HG03354 (cell line): ENCODE measurements around the gene ETNK2.

ENCODE experiments used
- ATAC-seq: cut with Tn5 transposase; IDR thresholded peaks from one replicate; pipeline ENCODE4 v1.9.1; 2021; ENCODE audit warnings: mild to moderate bottlenecking; ENCODE audit not compliant: unreplicated experiment, poor library complexity, severe bottlenecking

Gene ETNK2, protein sequence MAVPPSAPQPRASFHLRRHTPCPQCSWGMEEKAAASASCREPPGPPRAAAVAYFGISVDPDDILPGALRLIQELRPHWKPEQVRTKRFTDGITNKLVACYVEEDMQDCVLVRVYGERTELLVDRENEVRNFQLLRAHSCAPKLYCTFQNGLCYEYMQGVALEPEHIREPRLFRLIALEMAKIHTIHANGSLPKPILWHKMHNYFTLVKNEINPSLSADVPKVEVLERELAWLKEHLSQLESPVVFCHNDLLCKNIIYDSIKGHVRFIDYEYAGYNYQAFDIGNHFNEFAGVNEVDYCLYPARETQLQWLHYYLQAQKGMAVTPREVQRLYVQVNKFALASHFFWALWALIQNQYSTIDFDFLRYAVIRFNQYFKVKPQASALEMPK

DNA sequence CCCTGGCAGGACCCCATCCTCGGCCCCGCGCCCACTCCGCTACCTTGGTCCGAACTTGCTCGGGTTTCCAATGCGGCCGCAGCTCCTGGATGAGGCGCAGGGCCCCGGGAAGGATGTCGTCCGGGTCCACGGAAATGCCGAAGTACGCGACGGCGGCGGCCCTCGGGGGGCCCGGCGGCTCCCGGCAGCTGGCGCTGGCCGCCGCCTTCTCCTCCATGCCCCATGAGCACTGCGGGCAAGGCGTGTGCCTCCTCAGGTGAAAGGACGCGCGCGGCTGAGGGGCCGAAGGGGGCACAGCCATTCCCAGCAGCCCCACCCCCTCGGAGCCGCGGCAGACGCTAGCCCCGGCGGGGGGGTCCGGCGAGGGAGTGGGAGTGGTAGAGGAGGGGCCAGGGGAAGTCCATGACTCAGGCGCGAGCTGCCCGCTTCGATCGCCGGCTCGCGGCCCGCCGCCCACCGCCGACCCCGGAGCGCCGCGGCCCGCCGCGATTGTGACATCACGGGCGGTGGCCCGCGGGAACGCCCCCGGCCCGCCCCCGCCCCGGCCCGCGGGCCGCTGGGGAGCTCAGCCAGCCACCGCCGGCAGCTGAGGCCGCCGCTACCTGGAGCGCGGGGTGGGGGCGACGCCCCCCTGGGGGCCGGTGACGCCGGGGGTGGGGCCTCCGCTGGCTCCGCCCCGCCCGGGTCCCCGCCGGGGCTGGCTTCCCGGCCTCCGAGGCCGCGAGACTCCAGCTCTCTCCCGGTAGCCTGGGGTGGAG is at the start of gene ETNK2:
Gene ETNK2 (minus strand): TSS at position 493 of the 758 bp plus-strand sequence. CDS start 192 bp downstream, at position 301.
- ATAC-seq: no peak

DNA sequence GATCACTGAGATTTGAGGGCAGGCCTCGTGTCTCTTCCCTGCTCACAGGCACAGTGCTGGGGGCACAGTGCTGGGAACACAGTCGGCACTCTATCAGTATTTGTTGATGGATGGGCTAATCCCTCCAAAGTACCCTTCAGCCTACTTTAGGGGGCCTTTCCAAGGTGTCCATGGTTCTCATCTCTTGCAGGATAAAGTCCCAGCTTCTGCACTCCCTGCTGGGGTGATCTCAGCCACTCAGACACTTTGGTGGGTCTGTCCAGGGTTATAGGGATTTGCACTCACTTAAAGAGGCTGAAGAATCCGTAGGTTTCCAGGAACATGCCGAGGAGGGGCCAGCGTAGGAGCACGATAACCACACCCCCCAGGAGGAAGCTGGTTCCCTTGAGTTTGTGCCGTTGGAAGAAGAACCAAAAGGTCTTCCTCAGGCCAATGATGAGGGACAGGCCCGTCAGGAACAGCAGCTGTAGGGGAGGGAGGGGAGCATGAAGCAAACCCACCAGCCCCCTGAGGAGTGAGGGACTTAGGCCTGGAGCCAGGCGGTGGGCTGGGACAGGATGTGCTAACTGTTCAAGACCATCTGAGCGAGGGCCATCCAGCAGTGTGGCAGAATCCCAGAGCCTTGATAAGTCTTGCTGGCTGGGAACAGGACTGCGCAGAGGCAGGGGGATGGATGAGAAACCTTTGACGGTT is 49.6 kb upstream of the ETNK2 start:
- ATAC-seq: no peak

DNA sequence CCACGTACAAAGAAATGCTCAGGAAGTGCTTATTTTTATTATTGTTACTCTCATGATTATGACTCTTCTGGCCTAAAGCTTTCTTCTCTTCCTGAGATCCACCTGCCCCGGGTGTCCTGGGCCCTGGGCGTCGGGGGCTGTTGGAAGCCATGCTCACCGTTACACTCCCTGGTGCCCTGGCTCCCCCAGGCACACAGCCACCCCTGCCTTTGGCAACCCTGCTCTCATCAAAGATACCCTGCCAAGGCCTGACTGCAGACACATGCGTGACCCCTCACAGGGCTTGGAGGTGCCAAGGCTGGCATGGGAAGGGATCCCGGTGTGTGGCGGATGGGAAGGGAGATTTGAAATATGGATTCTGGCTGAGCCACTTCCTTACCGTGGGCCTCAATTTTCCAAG is 47.7 kb upstream of the ETNK2 start:
- no peak for ATAC-seq

DNA sequence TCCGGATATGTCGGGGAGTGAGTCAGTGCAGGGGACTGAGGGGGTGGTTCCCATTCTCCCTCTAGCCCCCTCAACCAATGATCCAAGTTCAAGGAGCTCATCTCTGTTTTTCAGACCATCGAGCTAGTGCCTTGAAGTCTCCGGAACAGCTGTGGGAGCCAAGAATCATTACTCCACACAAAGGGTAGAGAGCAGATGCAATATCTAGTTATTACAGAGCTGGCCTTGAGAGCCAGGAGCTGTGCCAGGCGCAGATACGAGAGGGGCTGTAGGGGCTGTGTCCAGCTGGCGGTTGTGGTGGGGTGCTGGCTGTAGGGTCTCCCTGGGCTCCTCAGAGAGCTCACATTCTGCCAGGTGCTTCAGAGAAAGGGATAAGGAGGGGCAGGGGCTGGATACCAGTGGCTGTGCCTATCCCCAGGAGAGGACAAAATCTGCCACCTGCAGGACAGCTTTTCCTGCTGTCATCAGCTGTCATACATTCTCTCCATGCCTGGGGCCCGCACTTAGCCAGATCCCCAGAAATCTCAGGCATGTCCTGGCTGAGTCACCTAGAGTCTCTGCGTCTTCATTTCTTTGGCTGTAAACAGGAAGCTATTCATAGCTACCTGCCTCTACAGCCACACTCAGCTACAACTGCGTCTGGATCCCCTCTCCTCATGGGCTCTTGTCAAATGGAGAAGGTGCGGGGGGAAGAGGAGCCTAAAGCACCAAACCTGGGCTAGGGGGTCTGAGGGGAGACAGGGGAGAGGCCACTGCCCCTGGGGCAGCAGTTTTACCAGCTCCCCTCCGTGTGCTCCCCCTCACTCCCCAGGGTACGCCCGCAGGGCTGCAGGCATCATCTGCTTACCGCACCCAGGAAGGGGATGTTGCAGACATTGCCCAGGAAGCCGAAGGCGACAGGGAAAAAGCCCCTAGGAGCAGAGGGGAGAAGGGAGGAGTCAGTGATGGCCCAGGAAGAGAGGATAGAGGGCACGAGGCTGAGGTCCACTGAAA is 46.8 kb upstream of the ETNK2 start:
- no peak for ATAC-seq

DNA sequence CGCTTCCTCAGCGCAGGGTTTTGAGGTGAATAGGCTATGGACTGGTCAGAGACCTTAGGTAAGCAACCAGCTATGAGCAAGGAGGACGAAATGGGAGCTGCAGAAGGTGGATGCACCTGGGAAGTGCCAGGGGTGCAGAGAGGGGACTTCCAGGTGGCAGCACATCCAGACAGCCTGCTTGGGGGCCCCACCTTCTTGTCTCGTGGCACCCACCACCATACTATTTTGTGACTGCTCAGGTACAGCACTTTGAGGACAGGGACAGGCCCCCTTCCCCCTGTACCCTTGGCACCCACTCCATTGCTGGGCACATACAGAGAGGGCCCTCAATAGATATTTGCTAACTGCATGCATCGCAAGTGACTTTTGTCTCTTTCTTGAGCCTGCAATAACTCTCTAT is 45.2 kb upstream of the ETNK2 start:
- ATAC-seq: no peak

DNA sequence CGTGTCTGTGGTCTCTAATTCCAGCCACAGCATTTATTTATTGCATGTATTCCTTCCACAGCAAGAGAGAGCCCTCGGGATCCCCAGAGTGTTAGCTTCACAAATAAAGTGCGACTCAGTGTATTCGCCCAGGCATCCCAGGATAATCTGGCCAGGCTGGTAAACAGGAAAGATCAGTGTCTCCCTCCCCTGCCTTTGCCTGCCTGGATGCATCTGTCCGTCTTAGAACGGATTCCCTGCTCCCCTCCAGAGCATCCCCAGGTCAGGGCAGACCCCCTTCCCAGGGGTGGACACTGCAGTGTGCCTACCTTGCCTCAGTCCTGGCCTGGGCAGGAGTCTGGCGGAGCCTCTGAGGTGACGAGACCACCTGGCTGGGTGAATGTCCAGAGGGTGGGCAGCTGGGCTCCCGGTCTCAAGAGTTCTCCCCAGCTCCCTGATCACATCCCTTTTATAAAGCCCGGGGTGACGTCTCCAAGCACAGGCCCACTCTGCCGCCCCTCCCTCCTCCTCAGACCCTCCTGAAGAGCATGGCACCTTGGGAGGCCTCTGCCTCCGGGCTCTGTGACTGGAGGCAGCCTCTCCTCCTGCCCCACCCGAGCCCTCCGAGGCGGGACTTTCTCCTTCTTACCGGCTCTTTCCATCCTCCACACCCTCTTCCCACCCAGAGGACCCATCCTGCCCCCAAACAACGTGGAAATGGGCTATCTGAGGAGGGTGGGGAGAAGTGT is 44.4 kb upstream of the ETNK2 start, which contains the start of gene KISS1:
Gene KISS1 (minus strand): TSS at position 424 of the 728 bp plus-strand sequence. CDS start 3,615 bp downstream, outside the sequence.
- ATAC-seq: no peak

DNA sequence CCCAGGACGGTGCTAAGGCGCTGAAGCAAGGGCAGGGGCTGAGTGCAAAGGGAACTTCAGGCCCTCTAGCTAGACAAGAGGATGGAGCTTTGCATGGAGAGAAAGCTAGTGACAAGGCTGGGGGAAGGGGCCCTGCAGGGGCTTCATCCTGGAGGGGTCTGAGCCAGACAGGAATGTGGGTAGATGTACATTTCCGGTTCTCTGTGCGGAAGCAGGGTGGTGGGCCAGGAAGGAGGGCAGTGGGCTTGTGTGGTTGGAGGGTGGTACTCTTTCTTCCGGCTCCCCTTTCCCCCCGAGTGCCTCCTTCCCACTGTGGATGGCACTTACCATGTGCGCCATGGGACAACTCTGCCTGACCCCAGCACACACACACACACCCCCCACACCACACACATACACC is 42.9 kb upstream of the ETNK2 start:
- no peak for ATAC-seq

DNA sequence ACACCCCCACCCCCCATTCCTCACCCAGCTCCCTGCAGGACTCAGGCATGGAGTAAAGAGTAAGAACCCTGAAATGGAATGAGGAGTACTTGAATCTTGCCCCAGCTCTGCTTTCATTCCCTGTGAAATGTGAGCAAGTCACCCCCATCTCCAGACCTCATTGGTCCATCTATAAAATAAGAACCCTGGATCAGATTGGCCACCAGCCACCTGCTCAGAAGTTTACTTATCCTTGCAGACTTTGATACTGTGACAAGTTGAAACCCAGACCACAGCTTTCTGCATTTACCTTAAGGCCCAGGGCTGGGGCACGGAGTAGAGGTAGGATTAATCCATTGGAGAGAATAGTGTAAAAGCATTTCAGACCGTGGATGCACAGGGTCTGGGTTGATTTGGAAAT is 42.2 kb upstream of the ETNK2 start:
- no peak for ATAC-seq

DNA sequence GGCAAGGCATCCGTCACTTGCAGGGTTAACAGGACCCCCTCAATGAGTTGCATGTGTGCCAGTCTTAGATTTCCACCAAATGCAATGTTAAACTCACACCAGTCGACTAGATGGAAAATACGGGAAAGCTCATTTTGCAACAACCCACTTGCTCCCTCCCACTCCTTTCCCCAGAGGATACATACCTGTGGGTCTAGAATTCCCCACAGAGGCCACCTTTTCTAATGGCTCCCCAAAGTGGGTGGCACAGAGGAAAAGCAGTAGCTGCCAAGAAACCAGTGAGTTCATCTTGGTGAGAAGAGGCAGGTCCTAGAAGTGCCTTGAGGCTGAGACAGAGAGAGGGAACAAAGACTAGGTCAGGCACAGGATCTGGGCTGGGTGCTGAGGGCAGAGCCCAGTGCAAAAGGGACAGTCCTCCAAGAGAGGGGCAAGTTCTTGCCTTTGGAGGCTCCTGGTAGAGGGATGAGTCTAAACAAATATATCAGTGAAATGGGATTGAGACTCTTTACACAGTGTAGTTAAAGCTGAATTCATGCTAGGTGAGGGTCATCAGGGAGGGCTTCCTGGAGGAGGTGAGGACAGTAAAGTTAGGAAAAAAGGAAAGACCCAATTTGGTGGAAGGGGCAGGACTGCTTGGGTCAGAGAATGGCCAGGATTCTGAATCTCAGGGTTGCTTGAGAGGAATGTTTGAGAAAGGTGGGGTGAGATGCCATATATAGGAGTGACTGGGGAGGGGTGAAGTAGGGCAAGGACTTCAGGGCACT is 40.9 kb upstream of the ETNK2 start:
- no peak for ATAC-seq

DNA sequence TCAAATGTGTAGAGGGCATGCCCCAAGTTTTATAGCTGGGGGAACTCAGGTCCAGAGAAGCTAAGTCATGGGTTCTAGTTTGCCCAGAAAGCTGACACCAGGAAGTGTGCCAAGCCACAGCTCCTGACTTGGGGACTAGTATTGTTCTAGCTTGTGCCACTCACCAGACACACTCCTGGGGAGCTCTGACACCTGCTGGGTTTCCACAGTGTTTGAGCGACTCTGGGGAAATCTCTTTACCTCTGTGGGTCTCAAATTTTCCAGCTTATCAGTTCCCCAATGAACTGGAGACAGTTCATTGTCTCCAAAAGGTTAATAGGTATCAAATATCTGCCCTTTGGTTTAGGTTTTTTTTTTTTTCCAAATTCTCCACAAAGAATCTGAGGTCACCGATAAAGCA is 40.2 kb upstream of the ETNK2 start:
- no peak for ATAC-seq

DNA sequence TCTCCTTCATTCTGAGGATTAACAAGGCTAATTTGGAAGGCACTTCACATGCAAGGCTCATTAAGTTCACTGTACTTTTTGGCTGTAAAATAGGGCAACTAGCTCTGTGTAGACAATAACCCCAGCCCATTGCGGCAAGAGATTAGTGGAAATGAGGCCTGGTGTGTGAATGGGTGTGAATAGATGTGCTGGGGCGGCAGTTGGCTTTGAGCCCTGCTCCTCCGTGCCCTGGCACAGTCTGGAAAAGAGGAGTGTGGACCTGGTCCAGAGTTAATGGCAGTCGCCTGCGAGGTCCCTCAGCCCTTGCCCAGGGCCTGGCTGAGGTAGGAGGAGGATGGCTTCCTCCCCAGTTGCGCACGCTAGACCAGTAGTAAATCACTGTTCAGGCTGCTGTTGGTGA is 39.6 kb upstream of the ETNK2 start:
- ATAC-seq: no peak

DNA sequence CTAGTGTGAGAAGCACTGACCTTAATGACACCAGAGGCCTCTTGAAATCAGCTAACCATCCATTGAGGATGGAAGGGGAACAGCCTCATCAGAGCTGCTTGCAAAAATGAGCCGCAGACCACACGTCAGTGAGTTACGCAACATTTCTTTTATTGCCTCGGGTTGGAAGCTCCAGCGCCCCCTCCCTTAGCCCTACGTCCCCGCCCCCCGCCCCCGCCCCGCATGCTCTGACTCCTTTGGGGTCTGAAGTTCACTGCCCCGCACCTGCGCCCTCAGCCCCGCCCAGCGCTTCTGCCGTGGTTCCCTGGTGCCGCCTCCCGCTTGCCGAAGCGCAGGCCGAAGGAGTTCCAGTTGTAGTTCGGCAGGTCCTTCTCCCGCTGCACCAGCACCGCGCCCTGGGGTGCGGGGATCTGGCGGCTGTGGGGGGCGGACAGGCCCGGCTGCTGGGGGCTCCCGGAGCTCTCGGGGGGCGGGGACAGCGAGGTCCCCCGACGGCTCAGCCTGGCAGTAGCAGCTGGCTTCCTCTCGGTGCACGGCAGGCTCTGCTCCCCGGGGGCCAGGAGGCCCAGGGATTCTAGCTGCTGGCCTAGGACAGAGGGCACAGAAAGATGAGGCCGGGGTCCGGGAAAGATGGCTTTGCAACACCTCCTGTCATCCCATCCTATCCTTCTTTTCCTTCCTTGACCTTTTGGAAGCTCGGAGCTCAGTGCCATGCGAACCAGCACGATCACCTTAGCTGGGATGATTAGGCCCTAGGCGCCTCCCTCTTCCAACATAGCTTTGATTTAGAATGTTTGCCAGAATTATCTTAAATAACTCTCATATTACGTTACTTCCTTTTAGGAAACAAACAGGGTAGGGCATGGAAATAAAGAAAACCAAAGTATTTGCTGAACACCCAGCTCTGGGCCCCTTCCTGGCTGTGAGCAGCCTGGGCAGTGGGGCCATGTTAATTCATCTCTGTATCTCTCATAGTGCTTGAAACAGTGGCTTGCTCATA is 38.7 kb upstream of the ETNK2 start:
- ATAC-seq: no peak

DNA sequence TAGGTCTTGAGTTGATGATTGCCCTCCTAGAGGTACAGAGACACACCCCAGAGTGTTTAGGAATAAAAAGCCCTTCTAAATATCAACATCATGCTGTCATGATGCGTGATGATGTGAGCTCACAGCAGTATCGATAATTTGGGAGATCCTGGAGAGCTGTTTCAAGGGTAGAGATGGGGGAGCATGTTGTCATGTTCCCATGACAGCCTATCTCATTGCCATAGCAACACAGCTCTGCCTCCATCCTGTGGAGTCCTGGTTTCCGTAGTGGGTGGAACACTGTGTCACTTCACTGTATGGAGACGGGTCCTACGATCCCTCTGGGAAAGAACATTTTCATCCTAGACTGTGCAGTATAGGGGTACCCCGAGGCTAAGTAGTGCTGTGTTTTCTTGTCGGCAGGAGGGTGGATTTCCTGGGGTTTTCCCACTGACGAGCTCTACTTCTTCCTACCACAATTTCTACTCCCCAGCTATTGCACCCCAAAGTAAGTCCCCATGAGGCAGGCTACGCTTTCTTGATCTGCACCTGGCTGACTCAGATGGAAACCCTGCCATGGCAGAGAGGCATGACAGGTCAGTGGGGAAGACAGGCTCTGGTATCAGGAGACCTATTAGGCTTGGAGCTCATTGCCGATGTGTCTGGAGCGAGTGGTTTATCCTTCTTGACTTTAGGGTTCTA is 37.3 kb upstream of the ETNK2 start:
- no peak for ATAC-seq

DNA sequence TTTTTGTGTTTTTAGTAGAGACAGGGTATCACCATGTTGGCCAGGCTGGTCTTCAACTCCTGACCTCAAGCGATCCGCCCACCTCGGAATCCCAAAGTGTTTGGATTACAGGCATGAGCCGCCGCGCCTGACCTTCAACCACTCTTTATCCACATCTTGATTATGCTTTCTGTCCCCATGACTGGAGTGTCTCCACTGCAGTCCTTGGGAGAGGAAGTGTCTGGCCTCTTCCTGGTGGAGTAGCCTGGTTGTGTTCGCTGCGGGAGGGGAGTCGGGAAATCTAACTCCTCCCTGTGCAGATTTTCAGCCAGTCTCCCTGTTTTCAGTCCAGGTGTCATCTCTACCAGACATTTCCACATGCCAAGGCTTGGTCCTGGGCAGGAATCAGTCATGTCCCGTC is 34.8 kb upstream of the ETNK2 start:
- no peak for ATAC-seq

DNA sequence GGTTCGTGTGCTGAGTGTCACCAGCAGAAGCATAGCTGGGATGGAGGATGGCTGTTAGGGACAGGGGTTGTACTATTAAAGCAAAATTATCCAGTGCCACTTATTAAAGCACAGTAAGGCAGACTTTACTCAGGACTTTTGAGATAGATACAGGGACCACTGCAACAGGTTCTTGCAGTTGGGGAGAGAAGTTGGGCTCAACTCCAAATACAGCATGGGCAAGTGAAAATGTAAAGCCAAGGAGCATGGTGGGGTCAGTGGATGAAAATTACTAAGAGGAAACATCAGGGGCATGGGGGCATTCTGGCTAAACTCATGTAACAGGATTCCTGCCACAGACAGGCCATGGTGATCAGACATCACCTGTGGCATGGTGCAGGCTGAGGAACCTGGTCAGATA is 29.3 kb upstream of the ETNK2 start:
- no peak for ATAC-seq

DNA sequence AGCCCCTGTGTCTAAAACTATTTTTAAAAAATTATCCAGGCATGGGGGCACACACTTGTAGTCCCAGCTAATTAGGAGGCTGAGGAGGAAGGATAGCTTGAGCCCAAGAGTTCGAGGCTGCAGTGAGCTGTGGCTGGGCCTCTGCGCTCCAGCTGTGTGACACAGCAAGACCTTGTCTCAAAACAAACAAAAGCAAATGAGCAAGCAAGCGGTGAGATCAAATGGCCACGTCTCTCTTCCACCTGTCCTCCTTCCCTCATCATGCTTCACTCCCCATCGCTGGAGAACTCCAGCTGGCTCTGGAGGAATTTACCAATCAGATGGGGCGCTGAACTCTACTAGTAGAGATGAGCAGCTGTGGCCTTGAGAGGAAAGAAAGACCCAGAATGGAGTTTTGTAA is 28.3 kb upstream of the ETNK2 start:
- ATAC-seq: no peak
